AG08396 (cell line): Measurements from ENCODE around the gene PACC1.
"Not testable (repeated sequence)": the region's sequence is repeated elsewhere in the genome, so short reads cannot be mapped to it uniquely, and the experiment has no call there.

ENCODE experiments used
- DNase-seq: peaks from one replicate; pipeline ENCODE4 v3.0.0; 2012; ENCODE audit warnings: low spot score, mixed read lengths

PACC1 gene

GRCh38 chr1:212395678-212396437 is 18.8 kb downstream of the PACC1 start:
- not testable (repeated sequence) for DNase-seq

GRCh38 chr1:212388985-212389716 is 25.5 kb downstream of the PACC1 start:
- no peak for DNase-seq

- no peak for DNase-seq
Observed at GRCh38 chr1:212386029-212386428, 28.7 kb downstream of the PACC1 start.

DNA sequence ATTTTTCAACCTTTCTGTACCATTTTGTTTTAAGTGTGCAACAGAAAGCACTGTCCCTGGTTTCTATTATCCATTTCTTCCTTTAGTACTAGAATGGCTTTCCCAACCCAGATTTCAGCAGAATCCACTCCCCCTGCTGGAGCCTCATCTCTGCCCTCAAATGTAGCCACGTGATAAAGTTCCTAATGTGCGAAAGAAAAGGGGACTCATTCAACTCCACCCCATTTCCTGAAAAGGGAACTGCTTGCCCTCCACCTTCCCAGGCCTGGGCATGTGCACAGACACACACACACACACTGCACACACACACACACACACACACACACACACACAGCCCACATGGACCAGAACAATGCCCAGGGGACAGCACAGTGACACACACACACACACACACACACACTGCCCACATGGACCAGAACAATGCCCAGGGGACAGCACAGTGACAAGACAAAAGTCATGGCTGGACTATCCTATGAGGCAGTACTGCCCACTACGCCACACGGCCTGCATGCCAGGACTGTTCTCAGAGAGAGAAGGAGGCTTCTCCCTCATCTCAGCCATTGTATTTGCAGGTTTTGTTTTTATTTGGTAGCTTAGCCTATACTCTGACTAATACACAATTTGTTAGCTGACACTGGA is 33.2 kb downstream of the PACC1 start:
- no peak for DNase-seq

DNA sequence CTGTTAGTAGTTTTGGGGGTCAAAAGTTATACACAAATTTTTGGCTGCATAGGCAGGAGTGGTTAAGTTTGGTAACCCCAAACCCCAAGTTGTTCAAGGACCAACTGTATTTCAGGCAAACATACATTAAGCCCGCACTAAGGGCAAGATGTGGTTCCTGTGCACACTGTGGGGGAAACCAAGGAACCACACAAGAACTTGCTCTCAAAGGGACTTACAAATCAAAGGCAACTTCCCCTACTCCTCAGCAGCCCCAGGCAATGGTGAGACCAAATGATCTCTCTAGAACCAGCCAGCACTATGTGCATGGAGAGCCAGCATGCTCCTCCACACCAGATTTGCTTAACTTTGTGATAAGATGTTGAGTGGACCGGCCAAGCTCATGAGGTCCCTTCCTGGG is 35.3 kb downstream of the PACC1 start:
- DNase-seq: no peak

GRCh38 chr1:212377644-212378043 is 37.0 kb downstream of the PACC1 start:
- DNase-seq: no peak

- DNase-seq: no peak
Observed at GRCh38 chr1:212375986-212376385, 38.7 kb downstream of the PACC1 start.

DNA sequence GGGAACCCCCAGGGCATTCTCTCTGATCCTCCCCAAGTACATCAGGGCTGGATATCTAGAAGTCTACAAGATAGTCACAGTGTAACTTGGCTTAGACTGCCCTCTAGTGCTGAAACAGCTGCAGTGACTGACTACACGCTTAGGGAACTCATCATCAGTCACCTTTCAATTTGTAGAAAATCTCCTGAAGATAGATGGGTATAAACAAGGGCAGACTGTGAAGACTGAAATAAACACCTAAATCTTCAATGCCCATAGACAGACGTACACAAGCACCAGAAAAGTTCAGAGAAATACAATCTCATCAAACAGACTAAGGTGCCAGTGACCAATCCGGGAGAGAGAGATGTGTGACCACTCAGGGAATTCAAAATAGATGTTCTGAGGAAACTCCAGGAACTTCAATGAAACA is 46.6 kb downstream of the PACC1 start:
- DNase-seq: peak; percentile 72

- DNase-seq: no peak
Observed at GRCh38 chr1:212367474-212368072, 47.1 kb downstream of the PACC1 start.

- peak; percentile 35 for DNase-seq
Observed at GRCh38 chr1:212366901-212367300, 47.8 kb downstream of the PACC1 start.

GRCh38 chr1:212364985-212365384 is 49.7 kb downstream of the PACC1 start:
- DNase-seq: no peak

GRCh38 chr1:212359794-212360479 is 54.7 kb downstream of the PACC1 start:
- no peak for DNase-seq

DNA sequence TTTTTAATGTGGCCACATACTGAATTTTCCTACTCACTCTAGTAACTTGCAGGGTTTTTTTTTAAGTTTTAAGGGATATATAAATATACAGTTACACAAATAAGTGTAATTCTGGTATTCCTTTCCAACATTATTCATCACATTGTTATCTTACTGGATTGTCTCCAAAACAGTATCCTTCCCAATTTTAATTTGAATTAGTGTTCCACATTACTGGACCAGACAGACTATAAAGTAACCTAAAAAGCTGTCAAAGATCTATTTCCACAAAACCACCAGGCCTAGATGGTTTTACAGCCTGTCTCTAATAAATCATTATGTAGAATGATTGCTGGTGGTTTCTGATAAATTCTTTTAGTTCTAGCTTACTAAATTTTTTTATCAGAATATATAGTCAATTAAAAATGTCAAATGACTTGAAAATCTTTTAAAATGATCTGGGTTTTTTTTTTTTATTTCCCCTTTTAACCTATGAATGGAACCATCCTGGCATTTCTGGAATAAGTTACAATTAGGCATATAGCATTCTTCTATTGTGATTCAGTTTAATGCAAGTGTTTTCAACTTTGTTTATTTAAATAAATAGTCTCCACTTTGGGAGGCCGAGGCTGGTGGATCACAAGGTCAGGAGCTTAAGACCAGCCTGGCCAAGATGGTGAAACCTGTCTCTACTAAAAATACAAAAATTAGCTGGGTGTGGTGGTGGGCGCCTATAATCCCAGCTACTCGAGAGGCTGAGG is 59.3 kb downstream of the PACC1 start:
- DNase-seq: no peak

GRCh38 chr1:212354464-212354863 is 60.2 kb downstream of the PACC1 start:
- DNase-seq: no peak

DNA sequence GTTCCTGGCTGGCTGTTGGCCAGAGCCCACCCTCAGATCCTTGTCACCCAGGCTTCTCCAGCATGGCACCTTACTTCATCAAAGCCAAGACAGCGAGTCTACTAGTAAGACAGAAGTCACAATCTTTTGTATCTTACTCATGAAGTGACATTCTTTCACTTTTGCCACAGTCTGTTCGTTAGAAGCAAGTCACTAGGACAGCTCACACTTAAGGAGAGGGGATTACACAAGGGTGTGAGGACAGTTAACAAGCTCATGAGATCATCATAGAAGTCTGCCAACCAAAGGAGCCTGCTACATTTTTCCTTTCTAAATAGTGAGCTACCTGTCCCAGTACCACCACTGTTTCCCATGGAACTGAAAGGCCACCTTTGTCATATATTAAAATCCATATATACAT is 61.5 kb downstream of the PACC1 start:
- no peak for DNase-seq

DNA sequence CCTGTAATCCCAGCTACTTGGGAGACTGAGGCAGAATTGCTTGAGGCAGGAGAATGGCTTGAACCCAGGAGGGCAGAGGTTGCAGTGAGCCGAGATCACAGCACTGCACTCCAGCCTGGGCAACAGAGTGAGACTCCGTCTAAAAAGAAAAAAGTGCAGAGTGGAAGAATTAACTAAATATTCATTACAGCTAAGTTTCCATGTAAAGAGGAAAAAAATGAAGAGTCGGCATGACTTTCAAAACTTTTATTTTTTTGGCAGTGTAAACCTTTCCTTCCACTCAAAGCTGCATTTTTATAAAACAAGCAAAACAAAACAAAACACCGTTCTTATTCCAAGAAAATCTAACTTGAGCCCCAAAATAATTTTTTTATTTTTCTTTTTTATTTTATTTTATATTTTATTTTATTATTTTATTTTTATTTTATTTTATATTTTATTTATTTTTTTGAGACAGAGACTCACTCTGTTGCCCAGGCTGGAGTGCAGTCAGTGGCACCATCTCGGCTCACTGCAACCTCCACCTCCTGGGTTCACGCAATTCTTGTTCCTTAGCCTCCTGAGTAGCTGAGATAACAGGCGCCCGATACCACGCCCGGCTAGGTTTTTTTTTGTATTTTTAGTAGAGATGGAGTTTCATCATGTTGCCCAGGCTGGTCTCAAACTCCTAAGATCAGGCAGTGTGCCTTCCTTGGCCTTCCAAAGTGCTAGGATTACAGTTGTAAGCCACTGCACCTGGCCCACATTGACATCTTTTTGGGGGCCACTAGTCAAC is 62.9 kb downstream of the PACC1 start:
- no peak for DNase-seq

- DNase-seq: no peak
Observed at GRCh38 chr1:212346601-212347000, 68.1 kb downstream of the PACC1 start.

DNA sequence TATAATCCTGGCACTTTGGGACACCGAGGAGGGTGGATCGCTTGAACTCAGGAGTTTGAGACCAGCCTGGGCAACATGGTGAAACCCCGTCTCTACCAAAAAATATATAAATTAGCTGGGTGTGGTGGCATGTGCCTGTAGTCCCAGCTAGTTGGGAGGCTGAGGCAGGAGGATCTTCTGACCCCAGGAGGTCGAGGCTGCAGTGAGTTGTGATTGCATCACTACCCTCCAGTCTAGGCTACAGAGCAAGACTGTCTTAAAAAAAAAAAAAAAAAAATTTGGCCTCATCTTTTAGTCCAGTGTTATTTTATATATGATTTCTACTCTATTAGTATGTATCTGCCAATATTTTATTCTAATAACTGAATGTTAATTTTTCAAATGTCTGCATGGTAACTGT is 69.8 kb downstream of the PACC1 start:
- DNase-seq: no peak

- DNase-seq: no peak
Observed at GRCh38 chr1:212341090-212341489, 73.6 kb downstream of the PACC1 start.

DNA sequence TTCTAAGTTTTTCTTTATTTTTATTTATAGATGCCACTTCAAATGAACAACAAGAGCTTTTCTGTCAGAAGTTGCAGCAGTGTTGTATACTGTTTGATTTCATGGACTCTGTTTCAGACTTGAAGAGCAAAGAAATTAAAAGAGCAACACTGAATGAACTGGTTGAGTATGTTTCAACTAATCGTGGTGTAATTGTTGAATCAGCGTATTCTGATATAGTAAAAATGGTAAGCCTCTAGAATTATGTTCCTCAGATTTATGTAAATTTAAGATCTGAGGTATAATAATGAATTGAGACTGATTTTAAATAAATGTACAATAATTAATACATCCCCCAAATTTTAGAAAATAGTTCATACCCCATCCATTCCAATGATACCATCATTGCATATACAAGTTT is 85.6 kb downstream of the PACC1 start:
- DNase-seq: no peak

- DNase-seq: no peak
Observed at GRCh38 chr1:212328248-212328647, 86.4 kb downstream of the PACC1 start.
